RWPE2 (cell line): ENCODE measurements around the gene SNRK.

Experiments used
- ATAC-seq: fragments of 200-7000 bp; cut with Tn5 transposase; 3 replicates; pipeline ENCODE4 v1.9.1; 2021; ENCODE audit warnings: low read depth
- DNase-seq: peaks from one replicate; pipeline ENCODE4 v3.0.0-alpha.2; 2020; ENCODE audit warnings: low spot score
- H3K27ac ChIP-seq: fragments of 450-650 bp; 2 replicates; pipeline ENCODE4 v1.5.1; 2017; ENCODE audit warnings: mild to moderate bottlenecking; ENCODE audit not compliant: poor library complexity, severe bottlenecking
- H3K27me3 ChIP-seq: fragments of 250-450 bp; sonication (Bioruptor Pico); 2 replicates; pipeline ENCODE4 v1.5.1; 2021; ENCODE audit warnings: mild to moderate bottlenecking, moderate library complexity; ENCODE audit not compliant: insufficient read depth, poor library complexity, severe bottlenecking
- H3K36me3 ChIP-seq: fragments of 250-450 bp; sonication (Bioruptor Pico); 2 replicates; pipeline ENCODE4 v1.5.1; 2020; ENCODE audit warnings: low read depth, mild to moderate bottlenecking, moderate library complexity
- H3K4me1 ChIP-seq: fragments of 250-450 bp; sonication (Bioruptor Pico); 2 replicates; pipeline ENCODE4 v1.5.1; 2021; ENCODE audit warnings: mild to moderate bottlenecking, moderate library complexity; ENCODE audit not compliant: insufficient read depth, poor library complexity, severe bottlenecking
- H3K4me3 ChIP-seq: fragments of 250-450 bp; sonication (Bioruptor Pico); 2 replicates; pipeline ENCODE4 v1.5.1; 2021; ENCODE audit warnings: mild to moderate bottlenecking, moderate library complexity; ENCODE audit not compliant: severe bottlenecking
- H3K9me3 ChIP-seq: fragments of 250-450 bp; sonication (Bioruptor Pico); 2 replicates; pipeline ENCODE4 v1.5.1; 2021; ENCODE audit warnings: mild to moderate bottlenecking, moderate library complexity; ENCODE audit not compliant: severe bottlenecking
- TF ChIP-seq, protein P1 (sequence below): fragments of 450-650 bp; IDR thresholded peaks from one replicate; pipeline ENCODE4 v1.5.1; 2017; ENCODE audit warnings: mild to moderate bottlenecking, moderate library complexity; ENCODE audit not compliant: poor library complexity, severe bottlenecking

SNRK gene

DNA sequence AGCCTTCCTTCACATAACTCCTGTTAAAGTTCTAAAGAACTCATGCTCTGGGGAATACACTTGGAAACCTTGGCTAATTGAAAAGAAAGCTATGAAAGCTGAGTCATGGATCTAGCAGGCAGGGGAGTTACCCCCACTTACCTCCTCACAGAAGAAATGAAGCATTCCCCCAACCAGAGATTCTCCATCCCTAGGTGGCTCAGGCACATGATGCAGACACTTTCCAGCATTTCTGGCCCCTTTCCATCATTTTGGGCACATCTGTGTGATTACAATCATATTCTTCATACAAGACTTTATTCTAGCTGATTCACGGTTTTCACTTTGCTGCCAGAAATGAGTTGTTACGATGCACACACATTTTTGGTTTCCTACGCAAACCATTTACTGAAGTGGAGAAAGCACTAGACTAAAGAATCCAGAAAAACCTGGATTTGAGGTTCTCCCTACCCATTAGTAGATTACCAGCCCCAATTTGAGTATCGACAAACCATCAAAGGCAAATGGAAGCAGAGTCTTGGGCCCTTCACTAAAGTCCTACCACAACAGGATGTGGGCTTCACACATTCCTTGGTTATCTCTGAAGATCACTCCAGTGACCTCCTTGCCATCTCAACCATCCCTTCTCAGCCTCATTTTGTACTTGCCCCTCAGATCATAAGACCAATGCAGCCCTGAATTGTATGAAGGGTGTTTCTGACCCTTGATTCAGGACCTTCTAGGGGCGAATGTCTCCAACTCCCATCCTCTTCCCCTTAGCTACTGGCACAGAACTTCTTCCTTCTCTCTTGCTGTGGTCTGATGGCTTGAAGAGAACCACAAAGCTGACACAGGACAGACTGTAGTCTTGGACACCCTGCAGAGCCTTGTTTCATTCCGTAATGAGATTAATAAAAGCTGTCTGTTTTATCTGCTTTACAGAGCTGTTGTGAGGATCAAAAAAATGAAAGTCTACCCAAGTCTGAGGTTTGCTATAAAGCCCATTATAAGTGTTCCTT is 42.5 kb upstream of the SNRK start:
- Histone ChIP-seq H3K9me3 (no peaks in the 10 kb centered on the region), H3K27ac (no peak overlapping the region), H3K4me1 (no peaks in the 10 kb centered on the region), H3K27me3 (no peaks in the 10 kb centered on the region), H3K4me3 (no peak overlapping the region), H3K36me3 (no peaks in the 10 kb centered on the region)
- ATAC-seq (no peak), DNase-seq (no peak)
- TF ChIP-seq, protein P1, sequence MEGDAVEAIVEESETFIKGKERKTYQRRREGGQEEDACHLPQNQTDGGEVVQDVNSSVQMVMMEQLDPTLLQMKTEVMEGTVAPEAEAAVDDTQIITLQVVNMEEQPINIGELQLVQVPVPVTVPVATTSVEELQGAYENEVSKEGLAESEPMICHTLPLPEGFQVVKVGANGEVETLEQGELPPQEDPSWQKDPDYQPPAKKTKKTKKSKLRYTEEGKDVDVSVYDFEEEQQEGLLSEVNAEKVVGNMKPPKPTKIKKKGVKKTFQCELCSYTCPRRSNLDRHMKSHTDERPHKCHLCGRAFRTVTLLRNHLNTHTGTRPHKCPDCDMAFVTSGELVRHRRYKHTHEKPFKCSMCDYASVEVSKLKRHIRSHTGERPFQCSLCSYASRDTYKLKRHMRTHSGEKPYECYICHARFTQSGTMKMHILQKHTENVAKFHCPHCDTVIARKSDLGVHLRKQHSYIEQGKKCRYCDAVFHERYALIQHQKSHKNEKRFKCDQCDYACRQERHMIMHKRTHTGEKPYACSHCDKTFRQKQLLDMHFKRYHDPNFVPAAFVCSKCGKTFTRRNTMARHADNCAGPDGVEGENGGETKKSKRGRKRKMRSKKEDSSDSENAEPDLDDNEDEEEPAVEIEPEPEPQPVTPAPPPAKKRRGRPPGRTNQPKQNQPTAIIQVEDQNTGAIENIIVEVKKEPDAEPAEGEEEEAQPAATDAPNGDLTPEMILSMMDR, result no peak

DNA sequence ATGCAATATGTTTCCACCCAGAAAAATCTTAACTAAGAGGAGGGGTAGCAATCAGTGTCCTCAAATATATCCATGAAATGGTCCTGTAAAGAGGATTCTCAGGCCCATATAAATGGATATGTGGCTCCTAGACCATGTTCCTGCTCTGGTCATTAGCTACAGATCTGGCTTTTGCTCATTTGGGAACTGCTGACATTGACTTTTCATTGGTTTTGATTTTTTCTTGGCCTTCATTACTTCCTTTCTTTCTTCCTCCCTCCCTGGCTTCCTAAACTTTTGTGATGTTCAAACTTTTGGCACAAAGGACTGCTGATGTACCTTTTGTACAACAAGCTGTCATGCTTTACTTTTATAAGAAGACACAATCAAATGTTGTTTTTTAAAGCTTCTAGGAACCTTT is 41.6 kb upstream of the SNRK start:
- Histone ChIP-seq H3K27me3 (no peaks in the 10 kb centered on the region), H3K27ac (no peak overlapping the region), H3K4me1 (no peaks in the 10 kb centered on the region), H3K36me3 (no peaks in the 10 kb centered on the region), H3K4me3 (no peak overlapping the region), H3K9me3 (no peaks in the 10 kb centered on the region)
- TF ChIP-seq, protein P1, result no peak
- no peak for ATAC-seq
- no peak for DNase-seq

DNA sequence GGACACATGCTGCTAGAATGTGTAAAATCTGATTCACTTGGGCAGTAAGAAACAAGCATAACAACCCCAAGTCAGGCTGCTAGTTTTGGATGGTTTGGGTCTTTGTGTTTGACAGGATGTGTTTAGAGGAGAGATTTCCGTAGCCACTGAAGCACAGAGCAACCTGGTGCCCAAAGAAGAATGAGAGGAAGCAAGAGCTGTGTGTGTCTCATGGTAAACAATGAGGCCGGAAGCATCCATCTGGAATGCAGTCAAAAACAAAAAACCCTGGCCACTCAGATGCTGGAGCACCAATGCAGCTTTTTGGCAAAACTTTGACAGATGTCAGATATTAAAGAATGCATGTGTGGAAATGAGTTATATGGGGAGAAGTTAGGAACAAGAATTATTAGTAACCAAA is 39.4 kb upstream of the SNRK start:
- TF ChIP-seq, protein P1, result no peak
- Histone ChIP-seq H3K9me3 (no peaks in the 10 kb centered on the region), H3K36me3 (no peaks in the 10 kb centered on the region), H3K27me3 (no peaks in the 10 kb centered on the region), H3K4me1 (no peaks in the 10 kb centered on the region), H3K27ac (no peak overlapping the region), H3K4me3 (no peak overlapping the region)
- DNase-seq, result no peak
- no peak for ATAC-seq

DNA sequence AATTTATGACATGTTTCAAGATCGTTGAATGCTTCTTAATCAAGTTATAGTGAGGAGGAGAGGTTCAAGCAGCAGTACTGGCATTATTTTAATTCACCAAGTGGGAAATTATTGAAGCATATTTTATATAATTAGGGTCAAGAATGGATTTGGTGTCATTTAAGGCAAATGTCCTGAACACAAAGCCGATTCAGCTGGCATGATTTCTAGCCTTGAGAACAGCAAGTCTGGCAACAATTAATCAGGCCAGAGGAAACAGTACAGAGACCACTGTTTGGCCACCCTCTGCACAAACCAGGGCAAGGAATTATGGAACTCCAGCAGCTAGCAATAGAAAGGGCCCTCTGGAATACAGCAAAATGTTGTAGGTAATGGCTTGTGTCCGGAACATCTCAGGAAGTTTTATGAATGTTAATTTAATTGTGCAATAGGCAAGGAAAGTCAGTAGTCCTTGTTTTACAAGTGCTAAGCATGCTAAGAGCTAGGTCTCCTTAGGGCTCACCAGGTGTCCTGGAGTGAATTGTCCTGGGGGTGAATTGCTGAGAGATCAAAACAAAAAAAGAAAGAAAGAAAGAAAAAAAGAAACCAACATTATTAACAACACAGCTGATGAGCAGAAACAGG is 38.7 kb upstream of the SNRK start:
- Histone ChIP-seq H3K9me3 (no peaks in the 10 kb centered on the region), H3K4me1 (no peaks in the 10 kb centered on the region), H3K27me3 (no peaks in the 10 kb centered on the region), H3K36me3 (no peaks in the 10 kb centered on the region), H3K27ac (no peak overlapping the region), H3K4me3 (no peak overlapping the region)
- no peak for DNase-seq
- ATAC-seq, result no peak
- TF ChIP-seq, protein P1, result no peak
